G401 (cell line): ENCODE measurements around the gene CSRP1. TPM values are rescaled to one million over a fixed set of nuclear protein-coding genes. Genes with fewer than 3 reads are reported as not detected.
"Not testable (repeated sequence)": the region's sequence is repeated elsewhere in the genome, so short reads cannot be mapped to it uniquely, and the experiment has no call there.

Source experiments
- DNase-seq: peaks from one replicate; pipeline ENCODE4 v3.0.0-alpha.2; 2015; ENCODE audit warnings: low spot score
- in situ Hi-C: cut with HindIII; loops from 2 replicates; pipeline ENCODE4 v1.10.0; 2016; ENCODE audit warnings: low sequenced_read_pairs, mixed read lengths
- total RNA-seq: library from RNA; depleted of rRNA; stranded (reverse); fragments of >200 nt; shearing (Covaris generic); gene quantifications from 2 replicates; pipeline ENCODE4 v1.2.3, GENCODE V29; 2014

Gene CSRP1
- total RNA-seq, 1 experiment from 2014 or later = 176 TPM

- in situ Hi-C loops = no loop called here
- no peak for DNase-seq
Observed at GRCh38 chr1:201501812-201502510, 5.0 kb downstream of the CSRP1 start.

GRCh38 chr1:201501144-201501543 lies 5.8 kb downstream of the CSRP1 start:
- in situ Hi-C loops = no loop called here
- no peak for DNase-seq

GRCh38 chr1:201500670-201501120 lies 6.2 kb downstream of the CSRP1 start:
- DNase-seq = no peak
- in situ Hi-C loops = no loop called here

GRCh38 chr1:201499795-201500669 lies 6.9 kb downstream of the CSRP1 start:
- DNase-seq = peak; percentile 40
- in situ Hi-C loops = no loop called here

- in situ Hi-C loops = no loop called here
Observed at GRCh38 chr1:201499191-201499590, 7.7 kb downstream of the CSRP1 start.

GRCh38 chr1:201498621-201499020 lies 8.3 kb downstream of the CSRP1 start:
- in situ Hi-C loops = no loop called here
- DNase-seq = no peak

More at GRCh38 chr1:201499191-201499590, 7.7 kb downstream of the CSRP1 start:
- DNase-seq = no peak

GRCh38 chr1:201497935-201498509 lies 8.9 kb downstream of the CSRP1 start:
- in situ Hi-C loops = no loop called here
- DNase-seq = no peak

- no peak for DNase-seq
- in situ Hi-C loops = no loop called here
Observed at GRCh38 chr1:201496296-201496690, 10.6 kb downstream of the CSRP1 start.

GRCh38 chr1:201495551-201496295 lies 11.2 kb downstream of the CSRP1 start:
- DNase-seq = peak; percentile 38

GRCh38 chr1:201493757-201494617 lies 12.9 kb downstream of the CSRP1 start:
- in situ Hi-C loops = no loop called here
- DNase-seq = no peak

More at GRCh38 chr1:201495551-201496295, 11.2 kb downstream of the CSRP1 start:
- in situ Hi-C loops = no loop called here

- in situ Hi-C loops = not testable (repeated sequence)
Observed at GRCh38 chr1:201493026-201493656, 13.8 kb downstream of the CSRP1 start.

GRCh38 chr1:201491896-201492511 lies 14.9 kb downstream of the CSRP1 start:
- DNase-seq = no peak
- in situ Hi-C loops = no loop called here

More at GRCh38 chr1:201493026-201493656, 13.8 kb downstream of the CSRP1 start:
- DNase-seq = not testable (repeated sequence)

- in situ Hi-C loops = no loop called here
- DNase-seq = no peak
Observed at GRCh38 chr1:201490708-201491131, 16.2 kb downstream of the CSRP1 start.

GRCh38 chr1:201489643-201490261 lies 17.2 kb downstream of the CSRP1 start:
- DNase-seq = no peak
- in situ Hi-C loops = no loop called here

GRCh38 chr1:201488830-201489589 lies 17.9 kb downstream of the CSRP1 start:
- DNase-seq = no peak
- in situ Hi-C loops = no loop called here

- no peak for DNase-seq
Observed at GRCh38 chr1:201487742-201488141, 19.2 kb downstream of the CSRP1 start.

More at GRCh38 chr1:201487742-201488141, 19.2 kb downstream of the CSRP1 start:
- in situ Hi-C loops = no loop called here
